DND-41 (cell line): ENCODE data around the gene ZNF217.
"Not testable (repeated sequence)": the region's sequence is repeated elsewhere in the genome, so short reads cannot be mapped to it uniquely, and the experiment has no call there.

Source experiments
- ATAC-seq: fragments of 200-7000 bp; cut with Tn5 transposase; 3 replicates; pipeline ENCODE4 v1.9.1; 2021; ENCODE audit warnings: low read depth; ENCODE audit not compliant: insufficient read depth
- DNase-seq: peaks from one replicate; pipeline ENCODE4 v3.0.0-alpha.2; 2020
- H2AFZ ChIP-seq: 2 replicates; pipeline ENCODE4 v1.6.0; 2012; ENCODE audit warnings: low read depth, low read length
- H3K27ac ChIP-seq: 2 replicates; pipeline ENCODE4 v1.5.1; 2012; ENCODE audit warnings: low read length, inconsistent platforms
- H3K27me3 ChIP-seq: fragments of 200-600 bp; sonication (generic); 2 replicates; pipeline ENCODE4 v1.6.0; 2012; ENCODE audit warnings: low read length, mild to moderate bottlenecking, inconsistent platforms; ENCODE audit not compliant: insufficient read depth, poor library complexity
- H3K36me3 ChIP-seq: 2 replicates; pipeline ENCODE4 v1.5.1; 2012; ENCODE audit warnings: low read length, inconsistent platforms; ENCODE audit not compliant: insufficient read depth
- H3K4me1 ChIP-seq: 2 replicates; pipeline ENCODE4 v1.5.1; 2012; ENCODE audit warnings: mild to moderate bottlenecking, low read length; ENCODE audit not compliant: insufficient read depth
- H3K4me2 ChIP-seq: 2 replicates; pipeline ENCODE4 v1.6.0; 2012; ENCODE audit warnings: mild to moderate bottlenecking, moderate library complexity, low read length, inconsistent platforms; ENCODE audit not compliant: insufficient read depth
- H3K4me3 ChIP-seq, 2 experiments: fragments of 200-600 bp in 1 of 2; shearing (Covaris generic) in 1 of 2; 2 replicates each; pipeline ENCODE4 v1.5.1; 2012 to 2016; ENCODE audit warnings: inconsistent platforms in 2 of 2, low read length in 2 of 2, mild to moderate bottlenecking in 2 of 2, low read depth in 1 of 2, moderate library complexity in 1 of 2
- H3K79me2 ChIP-seq: 2 replicates; pipeline ENCODE4 v1.6.0; 2012; ENCODE audit warnings: low read length, inconsistent platforms; ENCODE audit not compliant: insufficient read depth
- H3K9ac ChIP-seq: 2 replicates; pipeline ENCODE4 v1.6.0; 2012; ENCODE audit warnings: low read depth, mild to moderate bottlenecking, inconsistent platforms, low read length, moderate library complexity
- H3K9me3 ChIP-seq: 2 replicates; pipeline ENCODE4 v1.5.1; 2012; ENCODE audit warnings: low read length, moderate library complexity, mild to moderate bottlenecking, inconsistent platforms; ENCODE audit not compliant: insufficient read depth, severe bottlenecking
- H4K20me1 ChIP-seq: 2 replicates; pipeline ENCODE4 v1.6.0; 2012; ENCODE audit warnings: low read length; ENCODE audit not compliant: insufficient read depth
- CTCF ChIP-seq: IDR thresholded peaks from 2 replicates; pipeline ENCODE4 v1.5.1; 2012; ENCODE audit warnings: borderline replicate concordance, low read length, moderate library complexity, mild to moderate bottlenecking; ENCODE audit not compliant: poor library complexity, severe bottlenecking; ENCODE audit errors: extremely low read depth
- EZH2 ChIP-seq: IDR thresholded peaks from 3 replicates; pipeline ENCODE4 v1.6.1; 2012; ENCODE audit warnings: borderline replicate concordance, low read depth, mild to moderate bottlenecking, moderate library complexity, low read length, inconsistent platforms; ENCODE audit not compliant: severe bottlenecking

ZNF217 gene

DNA sequence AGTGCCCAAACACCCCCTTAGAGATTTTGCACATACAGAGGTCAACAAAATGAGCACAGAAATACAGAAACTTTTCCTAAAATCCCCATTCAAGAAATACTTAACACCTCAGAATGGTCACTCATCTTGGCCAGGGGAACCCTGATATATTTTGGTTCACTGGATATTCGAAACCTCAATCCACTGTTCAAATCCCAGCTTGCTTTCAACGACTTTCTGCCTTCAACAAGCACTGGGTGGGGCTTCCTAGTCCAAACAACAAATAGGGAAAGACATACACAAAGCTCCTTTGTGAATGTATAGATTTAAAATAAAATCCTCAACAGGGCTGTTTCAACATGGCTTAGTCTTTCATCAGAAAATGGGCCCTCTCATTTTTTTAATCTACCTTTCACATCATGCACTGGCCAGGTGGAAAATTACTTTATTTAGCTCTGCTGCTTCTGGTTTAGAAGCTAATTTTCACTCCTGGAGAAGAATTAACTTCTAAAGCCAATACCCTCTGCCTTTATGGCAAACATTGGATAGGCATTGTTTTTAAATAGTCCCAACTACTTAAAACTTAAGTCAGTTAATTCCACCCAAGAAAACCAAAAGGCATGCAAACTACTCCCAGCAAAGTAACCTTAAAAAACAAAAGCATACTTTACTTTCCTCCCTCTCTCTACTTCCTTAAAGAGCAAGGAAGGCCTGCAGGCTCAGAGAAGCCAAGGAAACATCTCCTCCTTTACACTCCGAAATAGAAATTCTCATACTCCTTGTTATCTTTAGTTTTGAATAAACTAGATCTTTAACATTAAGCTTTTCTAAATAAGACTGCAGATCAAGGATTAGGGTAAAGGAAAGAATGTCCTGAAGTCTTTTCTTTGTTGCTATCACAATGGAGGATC lies 9.7 kb downstream of the ZNF217 start:
- peak; percentile 3 for DNase-seq
- not testable (repeated sequence) for H3K27ac ChIP-seq, H3K9me3 ChIP-seq, H3K27me3 ChIP-seq, H3K4me3 ChIP-seq, H2AFZ ChIP-seq, H3K9ac ChIP-seq, H3K4me2 ChIP-seq, ATAC-seq
- peaks cover 50% of the 10 kb centered on the region for H4K20me1 ChIP-seq
- peaks cover 43% of the 10 kb centered on the region for H3K36me3 ChIP-seq
- H3K4me1 ChIP-seq: peaks cover 68% of the 10 kb centered on the region
- H3K79me2 ChIP-seq: peaks cover 99% of the 10 kb centered on the region

DNA sequence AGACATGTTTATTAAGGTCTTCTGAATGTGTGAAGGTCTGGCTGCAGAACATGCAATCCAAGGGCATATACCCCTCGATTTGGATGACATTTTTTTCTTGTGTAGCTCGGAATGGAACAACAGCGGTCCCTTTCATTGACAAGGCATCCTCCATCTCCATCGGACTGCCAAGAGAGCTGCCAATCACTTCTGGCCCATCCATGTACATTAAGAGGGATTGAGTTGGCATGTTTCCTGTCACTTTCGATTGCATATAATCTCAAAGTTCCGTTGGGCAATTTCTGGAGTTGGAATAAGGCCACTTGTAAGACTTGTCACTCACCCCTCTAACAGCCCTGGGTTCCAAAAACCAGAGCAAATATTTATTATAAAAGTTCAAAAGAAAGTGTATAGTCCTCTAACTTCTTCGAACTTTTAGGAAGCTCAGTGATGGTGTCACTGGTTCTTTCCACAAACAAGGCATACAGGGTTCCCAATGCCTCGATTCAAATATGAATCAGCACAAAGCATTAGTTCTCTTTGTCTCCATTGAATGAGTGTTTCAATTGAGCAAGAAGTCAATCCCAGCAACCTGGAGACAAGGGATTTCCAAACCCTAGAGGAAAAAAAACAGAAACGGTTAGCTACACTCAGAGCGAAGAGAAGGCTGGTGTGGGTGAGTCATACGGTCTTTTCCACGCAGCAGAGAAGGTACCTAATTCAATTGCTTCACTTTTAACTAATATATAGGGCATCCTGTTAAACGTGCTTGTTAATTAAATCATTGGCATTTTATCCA lies 10.9 kb downstream of the ZNF217 start:
- no peak overlapping the region for H3K4me3 ChIP-seq
- no peak overlapping the region for H3K27ac ChIP-seq
- H2AFZ ChIP-seq: no peak overlapping the region
- H3K9ac ChIP-seq: no peak overlapping the region
- ATAC-seq (no peak), DNase-seq (peak; percentile 3)
- peaks cover 71% of the 10 kb centered on the region for H3K4me1 ChIP-seq
- peaks cover 99% of the 10 kb centered on the region for H3K79me2 ChIP-seq
- no peaks in the 10 kb centered on the region for H3K27me3 ChIP-seq
- H4K20me1 ChIP-seq: peaks cover 59% of the 10 kb centered on the region
- peaks cover 52% of the 10 kb centered on the region for H3K36me3 ChIP-seq
- peak overlapping the region; percentile 8; the same call in 1 of the 2 replicates for H3K4me2 ChIP-seq
- TF ChIP-seq EZH2: no peak
- no peak for TF ChIP-seq CTCF
- no peaks in the 10 kb centered on the region for H3K9me3 ChIP-seq

- DNase-seq: no peak
- ATAC-seq: no peak
- H2AFZ ChIP-seq: no peak overlapping the region
- H3K9me3 ChIP-seq: no peaks in the 10 kb centered on the region
- H4K20me1 ChIP-seq: peaks cover 64% of the 10 kb centered on the region
- peak overlapping the region; percentile 8; the same call in 1 of the 2 replicates for H3K4me2 ChIP-seq
- no peak overlapping the region for H3K9ac ChIP-seq
- peaks cover 58% of the 10 kb centered on the region for H3K36me3 ChIP-seq
- H3K27ac ChIP-seq: peak overlapping the region; percentile 4; the same call in 1 of the 2 replicates
- peaks cover 99% of the 10 kb centered on the region for H3K79me2 ChIP-seq
- H3K4me3 ChIP-seq: no peak overlapping the region
- TF ChIP-seq CTCF (no peak), EZH2 (no peak)
- H3K27me3 ChIP-seq: no peaks in the 10 kb centered on the region
- H3K4me1 ChIP-seq: peaks cover 69% of the 10 kb centered on the region
Observed at GRCh38 chr20:53582251-53582570, 11.4 kb downstream of the ZNF217 start.
